NCI-H2227 (cell line): ENCODE measurements around the gene IGSF11.

ENCODE experiments used
- DNase-seq: peaks from one replicate; lab custom pipeline; 2025; ENCODE audit not compliant: unreplicated experiment; lab: John Stamatoyannopoulos, UW

Gene IGSF11

DNA sequence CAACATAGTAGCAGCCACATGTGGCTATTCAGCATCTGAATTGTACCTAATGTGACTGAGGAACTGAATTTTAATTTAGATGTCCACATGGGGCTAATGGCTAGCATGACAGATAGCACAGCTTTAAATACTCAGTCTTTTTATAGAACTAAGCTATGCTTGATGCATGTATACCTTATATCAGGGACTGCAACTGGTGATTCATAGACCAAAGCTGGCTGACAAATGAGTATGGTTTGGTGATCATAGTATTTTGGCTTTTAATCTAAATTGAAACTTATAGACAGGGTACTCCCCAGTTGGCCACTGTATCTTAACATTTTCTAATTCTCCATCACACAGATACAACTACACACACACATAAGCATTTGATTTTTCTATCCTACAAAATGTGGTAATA, 83.6 kb downstream of the IGSF11 start:
- DNase-seq, result no peak

DNA sequence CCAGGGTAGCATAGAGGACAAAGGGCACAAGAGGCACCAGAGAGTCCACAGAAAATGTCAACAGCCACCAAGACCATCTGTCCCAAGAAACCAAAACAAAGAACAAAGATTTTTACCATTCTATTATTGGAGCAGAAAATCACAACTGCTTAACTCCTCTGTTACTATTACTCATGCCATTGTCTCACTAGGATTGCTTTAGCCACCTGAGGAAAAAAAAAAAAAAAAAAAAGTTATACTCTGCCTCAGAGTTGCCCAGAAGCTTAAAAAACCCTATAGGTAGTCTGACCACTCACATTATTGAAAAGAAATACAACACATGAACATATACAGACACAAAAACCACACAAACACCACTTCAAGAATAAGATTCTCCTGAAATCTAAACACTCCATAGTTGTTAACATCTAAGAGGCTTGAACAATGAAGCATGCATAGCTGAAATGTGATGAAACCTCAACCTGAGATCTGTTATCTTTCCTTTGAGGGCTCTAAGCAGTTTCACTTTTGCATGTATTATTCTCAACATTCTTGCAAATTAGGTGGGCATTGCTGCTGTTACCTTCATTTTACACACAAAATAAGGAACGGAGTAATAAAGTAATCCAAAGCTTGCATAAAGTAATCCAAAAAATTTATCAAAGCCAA, 85.4 kb downstream of the IGSF11 start:
- DNase-seq, result no peak

DNA sequence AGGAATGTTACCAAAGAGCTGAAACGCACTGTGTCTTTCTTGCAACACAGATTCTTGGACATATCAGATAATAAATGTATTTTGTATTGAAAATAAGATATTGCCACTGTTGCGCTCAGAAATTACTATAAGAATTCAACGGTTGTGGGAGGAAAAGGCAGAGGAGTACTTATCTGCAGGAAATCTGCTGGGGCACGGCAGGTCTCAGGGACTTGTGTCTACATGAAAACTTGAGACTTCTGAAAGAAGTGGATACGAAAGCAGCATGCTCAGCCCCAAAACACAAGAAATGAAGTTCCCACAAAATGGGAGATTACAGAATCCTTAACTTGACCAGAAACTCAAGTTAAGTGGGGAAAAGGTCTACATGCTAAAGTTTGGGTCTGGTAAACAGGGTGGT, 86.5 kb downstream of the IGSF11 start:
- no peak for DNase-seq

DNA sequence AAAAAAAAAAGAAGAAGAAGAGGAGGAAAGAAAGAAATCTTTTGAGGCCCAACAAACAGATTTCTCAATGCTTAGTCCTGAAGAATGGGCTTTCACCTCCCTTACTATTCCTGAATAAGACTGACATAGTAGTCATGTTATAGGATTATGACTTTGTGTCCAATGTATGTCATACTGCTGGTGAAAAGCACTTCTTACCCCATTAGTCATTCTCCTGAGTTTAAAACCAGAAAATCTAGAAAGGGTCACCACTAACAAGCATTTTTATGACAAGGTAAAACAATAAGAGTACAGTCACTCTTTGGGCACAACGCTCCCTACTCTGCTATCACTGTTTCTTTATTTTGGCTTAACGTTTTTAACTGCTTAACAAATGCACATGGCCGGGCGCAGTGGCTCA, 88.2 kb downstream of the IGSF11 start:
- no peak for DNase-seq

DNA sequence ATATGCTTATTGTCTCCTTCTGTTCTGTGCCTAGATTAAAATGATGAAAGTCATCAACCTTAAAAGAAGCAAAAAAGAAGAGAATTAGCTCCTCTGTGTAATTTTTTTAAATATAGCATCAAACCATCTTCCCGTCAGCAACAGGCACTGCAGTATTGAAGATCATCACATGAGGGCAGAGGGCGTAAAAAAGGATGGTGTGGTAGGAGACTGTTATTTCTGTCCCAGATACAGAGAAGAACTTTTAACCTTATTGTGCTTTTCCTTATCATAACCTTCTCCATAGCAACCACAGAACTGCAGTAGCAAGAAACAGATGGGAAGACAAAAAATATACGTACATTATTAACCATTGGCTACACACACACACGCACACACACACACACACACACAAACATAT, 88.8 kb downstream of the IGSF11 start:
- DNase-seq, result no peak

DNA sequence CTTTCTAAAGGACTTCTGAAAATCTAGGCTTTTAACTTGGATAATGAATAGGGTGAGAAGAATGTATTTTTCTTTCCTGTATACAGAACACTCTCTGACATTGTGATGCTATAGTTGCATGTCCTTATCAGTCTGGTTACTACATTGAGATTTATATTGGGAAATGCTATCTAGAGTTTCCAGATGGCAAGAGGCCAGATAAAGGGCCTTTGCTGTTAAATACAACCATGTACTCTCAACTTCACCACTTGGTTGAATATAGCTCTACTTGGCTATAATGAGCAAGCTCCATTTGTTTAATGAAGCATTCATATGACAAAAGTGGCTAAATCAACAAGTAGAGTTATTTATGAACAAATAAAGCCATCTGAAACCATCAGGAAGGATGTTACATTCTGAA, 91.0 kb downstream of the IGSF11 start:
- DNase-seq, result no peak

DNA sequence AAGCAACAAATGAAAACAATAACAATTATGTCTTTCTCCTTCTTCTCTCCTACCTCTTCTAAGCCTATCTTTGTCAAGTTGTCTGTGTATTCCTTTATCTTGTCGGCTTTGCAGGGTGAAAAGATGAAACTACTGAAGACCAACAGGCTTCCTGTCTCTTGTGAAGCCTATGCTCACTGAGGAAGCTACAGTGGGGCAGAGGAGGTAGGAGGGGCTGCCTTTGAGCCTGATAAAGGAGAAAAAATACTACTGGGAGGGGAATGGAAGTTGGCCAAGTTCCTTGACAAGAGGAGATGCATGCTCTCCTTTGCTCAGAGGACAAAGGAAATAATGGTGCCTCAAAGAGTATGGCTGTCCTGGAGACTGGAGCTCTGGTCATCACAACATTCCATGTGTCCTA, 92.0 kb downstream of the IGSF11 start:
- DNase-seq, result no peak

DNA sequence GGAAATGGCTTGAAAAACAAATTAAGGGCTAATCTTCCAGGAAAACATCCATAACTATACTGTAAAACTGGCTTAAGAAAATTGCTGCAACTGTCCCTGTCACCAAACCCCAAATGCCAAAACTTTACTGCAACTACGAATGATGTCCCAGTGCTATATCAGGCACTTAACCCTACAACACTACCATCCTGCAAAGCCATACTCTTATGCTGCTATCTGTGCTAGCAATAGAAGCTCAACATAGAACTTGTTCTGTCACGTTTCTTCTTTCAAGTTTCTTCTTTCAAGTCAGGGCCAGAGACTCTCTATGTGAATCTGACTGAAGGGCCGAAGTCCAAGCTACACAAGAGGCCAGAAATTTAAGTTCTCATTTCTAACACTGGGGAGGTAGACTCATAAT, 92.5 kb downstream of the IGSF11 start:
- DNase-seq, result no peak

DNA sequence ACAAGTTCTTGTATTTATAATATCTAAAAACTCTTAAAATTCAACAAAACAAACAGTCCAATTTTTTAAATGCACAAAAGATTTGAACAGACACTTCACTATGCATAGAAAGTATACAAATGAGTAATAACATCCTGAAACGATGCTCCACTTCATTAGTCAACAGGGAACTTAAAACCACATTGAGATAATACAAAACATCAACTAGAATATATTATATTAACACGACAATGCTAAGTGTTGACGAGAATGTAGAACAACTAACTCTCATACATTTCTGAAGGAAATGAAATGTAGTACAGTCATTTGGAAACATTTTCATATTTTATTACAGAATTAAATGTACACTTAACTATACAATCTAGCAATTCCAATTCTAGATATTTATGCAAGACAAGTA, 93.4 kb downstream of the IGSF11 start:
- no peak for DNase-seq

DNA sequence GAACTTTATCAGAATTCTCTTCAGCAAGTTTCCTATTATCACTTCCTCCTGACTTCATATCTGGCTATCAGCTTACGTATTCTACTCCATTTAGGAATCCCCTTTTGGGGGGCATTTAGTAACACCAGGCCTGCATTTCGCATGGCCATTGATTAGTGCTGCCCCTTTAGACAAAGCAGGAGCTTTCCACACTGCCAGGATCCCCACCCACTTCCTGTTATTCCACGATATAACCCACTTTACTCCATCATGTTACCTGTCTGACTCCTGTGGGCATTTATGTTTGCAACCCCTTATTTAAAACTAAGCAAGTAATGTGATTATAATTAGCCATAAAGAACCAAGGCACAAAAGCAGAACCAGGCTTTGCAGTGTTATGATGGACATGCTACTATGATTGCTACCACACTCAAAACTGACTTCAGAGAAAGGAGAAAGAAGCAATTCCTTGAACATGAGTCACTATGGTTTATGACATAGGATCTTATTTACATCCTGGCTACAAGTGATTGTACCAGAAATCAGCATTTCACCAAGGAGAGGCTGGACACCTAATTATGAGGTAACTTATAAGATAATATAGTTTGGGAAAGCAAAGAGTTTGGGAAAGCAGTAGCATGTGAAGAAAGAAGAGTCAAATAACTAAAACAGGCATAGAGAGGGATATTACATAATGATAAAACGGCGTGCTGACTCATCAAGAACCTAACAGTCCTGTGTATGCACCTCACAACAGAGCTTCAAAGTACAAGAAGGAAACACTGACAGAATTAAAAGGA, 96.3 kb downstream of the IGSF11 start:
- no peak for DNase-seq

DNA sequence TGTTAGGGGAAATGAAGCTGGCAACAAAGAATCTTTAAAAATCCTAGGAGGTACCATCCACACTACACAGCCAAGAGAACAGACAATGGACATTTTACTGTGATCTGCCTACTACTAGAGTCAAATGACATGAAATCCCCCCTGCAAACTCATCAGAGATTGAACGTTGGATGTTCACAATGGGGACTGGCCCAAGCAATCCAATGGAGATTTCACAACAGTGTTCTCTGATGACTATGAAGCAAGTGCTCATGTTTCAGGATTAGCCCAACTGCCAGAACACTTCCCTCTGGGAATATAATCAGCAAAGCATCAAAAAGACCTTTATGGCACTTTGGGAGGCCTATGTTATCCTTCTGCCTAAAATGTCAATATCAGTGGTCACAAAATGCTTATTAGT, 97.8 kb downstream of the IGSF11 start:
- no peak for DNase-seq

DNA sequence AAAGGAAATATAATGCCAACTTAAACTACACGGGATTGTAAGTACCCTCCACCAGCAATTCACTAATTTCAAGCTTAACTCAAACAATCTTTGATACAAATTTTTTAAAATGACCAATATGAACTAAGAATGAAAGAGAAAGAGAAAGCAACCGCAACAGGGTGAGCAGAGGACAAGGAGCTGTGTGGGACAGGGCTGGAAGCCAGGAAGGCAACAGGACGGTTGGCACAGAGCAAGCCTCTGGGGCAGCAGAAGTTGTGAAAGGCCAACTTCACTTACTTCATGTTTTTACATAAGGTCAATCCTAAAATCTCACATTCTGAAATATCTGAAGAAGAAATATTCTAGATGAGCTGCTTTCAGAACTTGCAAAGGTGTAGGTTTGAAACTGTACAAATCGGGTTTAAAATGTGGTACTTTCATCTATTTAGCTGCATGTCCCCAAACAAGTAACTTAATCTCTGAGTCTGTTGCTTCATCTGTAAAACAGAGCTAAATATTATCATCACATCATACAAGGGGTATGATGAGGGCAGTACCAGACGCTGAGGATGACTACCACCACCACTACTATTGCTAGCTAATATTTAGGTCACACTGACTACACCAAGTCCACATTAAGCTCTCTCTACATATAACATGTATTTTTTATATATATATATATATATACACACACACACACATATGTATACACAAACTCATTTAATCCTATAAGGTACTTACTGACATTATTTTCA, 101.7 kb downstream of the IGSF11 start:
- no peak for DNase-seq

DNA sequence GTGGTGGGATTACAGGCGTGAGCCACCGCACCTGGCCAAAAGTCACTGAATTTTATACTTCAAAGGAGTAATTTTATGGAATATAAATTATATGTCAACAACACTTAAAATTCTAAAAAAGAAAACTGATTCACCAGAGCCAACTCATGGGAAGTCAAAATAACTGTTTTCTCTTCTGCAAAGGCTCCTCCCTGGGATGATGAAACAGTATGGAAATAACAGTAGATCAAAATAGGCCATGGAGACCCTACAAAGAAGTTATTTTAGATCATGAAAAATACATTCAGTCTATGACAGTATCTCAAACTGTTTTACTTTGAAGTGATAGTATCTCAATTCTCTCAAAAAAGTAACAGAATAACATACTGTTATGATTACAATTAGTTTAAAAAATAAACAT, 102.7 kb downstream of the IGSF11 start:
- DNase-seq, result no peak

DNA sequence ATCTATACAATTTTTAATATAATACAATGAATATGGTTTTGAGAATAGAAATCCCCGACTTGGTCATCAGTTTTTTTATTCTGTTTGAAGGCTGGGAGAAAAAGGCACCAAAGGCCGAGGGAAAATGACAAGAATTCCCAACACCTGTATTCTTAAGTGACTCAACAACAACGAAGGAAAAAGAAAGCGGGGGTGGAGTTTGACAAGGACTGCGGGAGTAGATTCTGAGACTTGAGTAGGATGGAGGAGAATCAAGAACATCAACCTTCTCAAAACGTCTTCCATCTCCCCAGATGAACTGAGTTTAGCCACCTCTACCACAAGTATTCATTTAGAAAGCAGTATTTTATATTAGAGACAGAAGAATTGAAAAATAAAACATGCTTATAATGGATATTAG, 107.2 kb downstream of the IGSF11 start:
- no peak for DNase-seq

DNA sequence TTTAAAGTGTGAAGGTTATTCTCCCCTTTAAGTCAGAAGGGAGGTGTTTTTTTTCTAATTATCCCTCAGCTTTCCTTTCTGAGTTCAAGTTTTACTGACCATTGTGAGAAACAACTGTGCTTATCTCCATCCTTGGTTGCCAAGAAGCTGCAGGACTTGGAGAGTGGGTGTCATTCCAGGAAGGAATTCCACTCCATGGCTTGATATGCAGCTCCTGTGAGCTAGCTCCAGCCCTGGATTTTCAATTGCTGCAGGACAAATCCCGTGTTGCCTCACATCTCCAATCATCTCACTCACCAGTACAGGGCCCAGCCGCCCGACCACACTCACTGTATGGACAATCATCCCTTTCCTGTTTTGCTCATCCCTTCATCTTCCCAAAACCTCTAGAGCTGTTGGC, 122.5 kb downstream of the IGSF11 start:
- no peak for DNase-seq

DNA sequence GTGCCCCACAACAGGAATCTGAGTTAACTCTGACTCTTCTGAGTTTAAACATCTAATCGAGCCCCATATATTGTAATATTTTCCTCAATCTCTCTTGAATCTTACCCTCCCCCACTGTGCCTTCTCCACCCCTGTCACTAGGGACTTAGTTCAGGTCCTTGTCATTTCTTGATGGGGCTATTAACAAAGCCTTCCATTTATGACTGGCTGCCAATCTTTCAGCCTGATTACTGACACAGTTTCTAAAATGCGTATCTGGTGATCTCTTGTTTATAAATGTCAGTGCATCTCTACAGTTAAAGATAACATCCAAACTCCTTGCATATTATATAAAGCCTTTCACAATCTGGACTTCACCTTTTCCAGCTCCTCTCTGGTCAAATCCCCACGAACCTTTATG, 124.3 kb downstream of the IGSF11 start:
- DNase-seq, result no peak

DNA sequence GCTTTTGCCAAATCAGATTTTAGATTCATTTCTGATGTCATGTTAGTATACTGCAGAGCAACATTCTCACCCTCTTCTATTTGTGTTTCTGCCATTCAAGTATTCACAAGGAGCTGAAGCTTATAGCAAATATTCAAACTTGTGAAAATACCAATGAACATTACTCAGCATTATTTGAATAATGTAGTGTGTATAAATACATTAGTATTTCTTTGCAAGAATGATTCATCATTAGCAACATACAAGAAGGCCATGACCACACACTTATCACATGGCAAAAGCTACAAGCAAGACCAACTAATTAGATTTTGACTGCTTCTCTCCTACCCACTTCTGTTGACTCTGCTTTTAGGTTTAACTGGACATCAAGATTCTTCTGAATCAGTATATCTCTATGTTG, 124.9 kb downstream of the IGSF11 start:
- DNase-seq, result no peak

DNA sequence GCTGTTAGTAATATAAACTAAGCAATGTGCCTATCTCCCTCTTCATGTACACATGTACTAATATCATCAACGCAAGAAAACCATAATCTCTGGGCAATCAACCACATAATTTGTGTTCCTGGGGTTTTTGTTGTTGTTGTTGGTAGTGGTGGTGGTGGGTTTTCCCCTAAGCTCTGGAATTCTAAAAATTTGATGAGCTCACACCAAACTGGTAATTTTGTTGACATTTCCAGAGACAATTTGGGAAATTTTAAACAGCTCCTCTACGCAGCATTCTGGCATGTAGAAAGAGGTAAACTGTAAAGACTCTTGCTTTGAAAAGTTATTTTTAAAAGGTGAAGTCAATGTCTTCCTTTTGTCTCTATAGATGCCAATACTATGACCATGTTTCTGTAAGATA, 126.7 kb downstream of the IGSF11 start:
- DNase-seq, result no peak

DNA sequence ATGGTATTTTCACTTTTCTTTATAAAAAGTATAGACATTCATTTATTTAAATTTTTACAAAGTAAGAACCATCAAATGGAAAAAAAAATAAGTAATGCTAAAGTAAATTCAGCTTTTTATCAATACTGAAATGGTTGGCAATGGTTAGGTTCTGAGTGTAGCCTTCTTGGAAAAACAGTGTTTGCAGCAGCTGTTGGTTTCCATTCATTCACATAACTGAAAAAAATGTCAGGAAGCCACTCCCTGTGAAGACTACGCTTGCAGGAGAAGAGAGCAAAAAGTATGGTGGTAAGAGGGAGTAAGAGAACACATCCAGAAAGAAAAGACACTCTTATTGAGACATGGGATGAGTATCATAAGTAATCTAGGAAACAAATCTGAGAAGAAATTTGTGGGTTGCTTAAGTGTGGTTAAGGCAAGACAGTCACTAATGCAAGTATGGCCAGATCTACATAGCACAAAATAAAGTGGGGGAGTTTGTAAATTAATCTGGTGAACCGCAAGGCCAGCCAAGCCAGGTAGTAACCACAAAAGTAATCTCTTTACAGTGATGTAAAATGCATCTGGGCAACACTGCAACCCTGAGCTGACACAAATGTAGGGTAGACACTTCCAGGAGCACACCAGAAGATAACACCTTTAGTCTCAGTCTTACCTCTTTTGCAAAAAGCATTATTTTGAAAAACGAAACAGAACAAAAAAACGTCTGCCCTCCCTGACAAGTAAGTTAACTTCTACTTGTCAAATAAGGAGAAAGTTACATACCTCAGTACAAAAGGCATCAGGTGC, 133.7 kb downstream of the IGSF11 start:
- DNase-seq, result no peak

DNA sequence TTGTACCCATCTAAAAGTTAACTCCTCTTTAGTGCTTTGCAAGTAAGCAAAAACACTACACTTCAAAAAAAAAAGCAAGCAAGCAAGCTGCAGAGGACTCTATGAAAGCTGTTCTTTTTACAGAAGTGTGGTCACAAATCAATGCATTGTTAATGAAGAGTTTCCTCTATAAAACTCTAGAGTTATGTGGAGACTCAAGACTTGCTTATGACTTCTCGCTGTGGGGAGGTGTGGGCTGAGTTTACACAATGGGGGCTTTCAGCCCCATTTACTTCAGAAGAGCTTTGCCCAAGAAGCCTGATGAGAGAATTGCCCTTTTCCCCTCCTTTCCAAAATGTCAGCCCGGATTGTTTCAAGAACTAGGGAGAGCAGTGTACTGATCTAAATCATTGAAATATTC, 144.4 kb downstream of the IGSF11 start:
- no peak for DNase-seq

DNA sequence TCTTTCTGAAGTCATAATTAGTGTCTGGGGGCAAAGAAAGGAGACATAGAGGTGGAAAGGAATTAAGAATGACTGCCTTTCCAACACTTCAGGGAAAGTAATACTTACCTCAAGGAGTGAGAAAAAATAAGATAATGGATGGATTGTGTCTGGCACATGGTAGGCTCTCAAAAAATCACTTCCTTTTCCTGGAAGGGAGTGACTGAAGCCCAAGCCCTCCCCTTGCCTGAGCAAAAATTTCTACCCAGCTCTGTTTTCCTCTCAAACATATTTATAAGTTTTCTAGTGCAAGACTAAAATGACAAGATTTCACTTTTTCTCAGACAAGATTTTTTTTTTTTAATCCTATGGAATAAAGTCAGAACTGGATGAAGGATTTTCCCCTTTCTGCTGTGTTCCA, 145.0 kb downstream of the IGSF11 start:
- no peak for DNase-seq

DNA sequence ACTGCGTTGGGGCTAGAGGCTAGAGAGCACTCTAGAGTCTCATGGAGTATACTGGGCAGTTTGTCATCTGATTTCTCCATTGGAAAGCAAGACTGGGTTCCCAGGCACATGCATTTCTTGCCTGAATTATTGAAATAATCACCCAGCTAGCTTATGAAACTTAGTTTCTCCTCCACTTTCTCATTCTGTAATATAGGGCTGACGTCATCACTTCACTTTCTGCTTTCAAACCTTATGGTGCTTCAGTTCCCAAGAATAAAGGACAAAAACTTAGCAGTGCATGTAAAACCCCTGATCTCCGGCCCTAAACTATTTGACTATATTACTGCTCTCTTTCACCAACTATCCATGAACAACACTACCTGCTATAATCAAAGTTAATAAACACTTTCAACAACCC, 147.9 kb downstream of the IGSF11 start:
- no peak for DNase-seq
